GM12878 (cell line): ENCODE results near the gene CCDC136. TPM values are rescaled to one million over a fixed set of nuclear protein-coding genes. Genes with fewer than 3 reads are reported as not detected.

Experiments
- ATAC-seq: fragments of 200-7000 bp; cut with Tn5 transposase; 3 replicates; pipeline ENCODE4 v1.9.1; 2020; ENCODE audit warnings: mild to moderate bottlenecking, moderate library complexity
- BruUV-seq: library from RNA; stranded (reverse); fragments of 400-500 nt; replicated peaks from 2 replicates; lab custom pipeline; 2021; lab: Mats Ljungman, UMichigan
- CTCF ChIA-PET: fragments of 300-600 bp; sonication (Branson Sonifier 250); formaldehyde crosslinking; extraction: SDS; loops from one replicate; lab custom pipeline; 2021; ENCODE audit warnings: inconsistent platforms; lab: Yijun Ruan, JAX
- POLR2A ChIA-PET: fragments of 350-600 bp; formaldehyde crosslinking; extraction: SDS; loops from one replicate; lab custom pipeline; 2021; ENCODE audit warnings: inconsistent platforms; lab: Charles Lee
- RAD21 ChIA-PET: fragments of 300-600 bp; sonication (Branson Sonifier 250); formaldehyde crosslinking; loops from one replicate; lab custom pipeline; 2023; ENCODE audit warnings: antibody characterized with exemption; ENCODE audit not compliant: unreplicated experiment; lab: Charles Lee
- SMC1A ChIA-PET: fragments of 300-600 bp; sonication (Branson Sonifier 250); formaldehyde crosslinking; loops from one replicate; lab custom pipeline; 2023; ENCODE audit not compliant: unreplicated experiment, uncharacterized antibody; lab: Charles Lee
- DNase-seq: peaks from one replicate; pipeline ENCODE4 v3.0.0-alpha.2; 2011; ENCODE audit warnings: low read depth, low spot score
- FAIRE-seq: peaks from 3 replicates; lab custom pipeline; 2011; peaks lifted over from hg19 to GRCh38; lab: Jason Lieb, UNC
- H2AFZ ChIP-seq: 2 replicates; pipeline ENCODE4 v1.6.0; 2011; ENCODE audit warnings: low read depth, low read length, control low read depth; ENCODE audit not compliant: control insufficient read depth
- H3K27ac ChIP-seq: 2 replicates; pipeline ENCODE4 v1.5.1; 2011; ENCODE audit warnings: control low read depth; ENCODE audit not compliant: control insufficient read depth, insufficient read depth
- H3K27me3 ChIP-seq, 2 experiments: replicated peaks in 1 of 2; 2 replicates each; pipeline versions ENCODE4 v1.6.0 to v1.6.1; 2011; ENCODE audit warnings: low read length in 1 of 2; ENCODE audit not compliant: control insufficient read depth in 2 of 2, insufficient read depth in 2 of 2
- H3K36me3 ChIP-seq, 2 experiments: 2 replicates each; pipeline ENCODE4 v1.5.1; 2011; ENCODE audit warnings: low read length in 1 of 2; ENCODE audit not compliant: control insufficient read depth in 2 of 2, insufficient read depth in 2 of 2
- H3K4me1 ChIP-seq: 2 replicates; pipeline ENCODE4 v1.6.1; 2011; ENCODE audit warnings: mild to moderate bottlenecking, low read length, moderate library complexity, mixed read lengths; ENCODE audit not compliant: control insufficient read depth, insufficient read depth
- H3K4me2 ChIP-seq: 2 replicates; pipeline ENCODE4 v1.6.0; 2011; ENCODE audit warnings: control low read depth; ENCODE audit not compliant: control insufficient read depth, insufficient read depth
- H3K4me3 ChIP-seq: fragments of 200-600 bp; sonication (generic); 2 replicates; pipeline ENCODE4 v1.5.1; 2016
- H3K79me2 ChIP-seq: 2 replicates; pipeline ENCODE4 v1.6.0; 2011; ENCODE audit warnings: low read length; ENCODE audit not compliant: control insufficient read depth, insufficient read depth
- H3K9ac ChIP-seq: 2 replicates; pipeline ENCODE4 v1.8.0; 2011; ENCODE audit warnings: low read length, control low read depth, mixed read lengths; ENCODE audit not compliant: control insufficient read depth, insufficient read depth
- H3K9me3 ChIP-seq: replicated peaks from 3 replicates; pipeline ENCODE4 v1.5.1; 2011; ENCODE audit warnings: mild to moderate bottlenecking, low read length; ENCODE audit not compliant: control insufficient read depth, insufficient read depth
- H4K20me1 ChIP-seq: 2 replicates; pipeline ENCODE4 v1.6.0; 2011; ENCODE audit not compliant: control insufficient read depth, insufficient read depth
- CBX3 ChIP-seq: fragments of 200-600 bp; sonication (generic); IDR thresholded peaks from 2 replicates; pipeline ENCODE4 v1.6.1; 2016; ENCODE audit warnings: low read depth, borderline replicate concordance
- E4F1 ChIP-seq: fragments of 450-650 bp; IDR thresholded peaks from 2 replicates; pipeline ENCODE4 v1.6.1; 2018; ENCODE audit warnings: borderline replicate concordance, mild to moderate bottlenecking; ENCODE audit not compliant: partially characterized antibody
- HDGF ChIP-seq: fragments of 450-650 bp; IDR thresholded peaks from 2 replicates; pipeline ENCODE4 v1.6.1; 2016; ENCODE audit warnings: antibody characterized with exemption
- MEF2B ChIP-seq: fragments of 450-650 bp; IDR thresholded peaks from 2 replicates; pipeline ENCODE4 v1.6.1; 2018; ENCODE audit warnings: mild to moderate bottlenecking, moderate library complexity; ENCODE audit not compliant: partially characterized antibody, poor library complexity, severe bottlenecking
- NFIC ChIP-seq: IDR thresholded peaks from 2 replicates; pipeline ENCODE4 v1.6.1; 2012; ENCODE audit warnings: low read depth, mild to moderate bottlenecking, inconsistent platforms, low read length, moderate library complexity
- NFYB ChIP-seq: IDR thresholded peaks from 2 replicates; pipeline ENCODE4 v1.6.1; 2011; ENCODE audit warnings: low read depth, mild to moderate bottlenecking, low read length, improper control_type of control experiment, moderate library complexity; ENCODE audit not compliant: insufficient read depth
- REST ChIP-seq: IDR thresholded peaks from 2 replicates; pipeline ENCODE4 v1.6.1; 2012; ENCODE audit warnings: mild to moderate bottlenecking, low read depth, low read length
- SMAD5 ChIP-seq: IDR thresholded peaks from 2 replicates; pipeline ENCODE4 v1.6.1; 2016; ENCODE audit warnings: antibody characterized with exemption, low read depth
- TCF3 ChIP-seq: IDR thresholded peaks from 2 replicates; pipeline ENCODE4 v1.6.1; 2012; ENCODE audit warnings: low read depth, mild to moderate bottlenecking, low read length, borderline replicate concordance; ENCODE audit not compliant: insufficient read depth
- USF1 ChIP-seq: IDR thresholded peaks from 2 replicates; pipeline ENCODE4 v1.6.1; 2011; ENCODE audit warnings: borderline replicate concordance, low read depth, mild to moderate bottlenecking, moderate library complexity, mixed read lengths, low read length; ENCODE audit not compliant: insufficient read depth; ENCODE audit errors: extremely low read length
- WGBS: methylation state at CpG from one replicate; pipeline ENCODE4 v1.1.6; 2016; ENCODE audit warnings: low lambda C conversion rate; ENCODE audit not compliant: insufficient replicate concordance, insufficient coverage; ENCODE audit errors: missing lambda C conversion rate; 5-methylcytosine and 5-hydroxymethylcytosine counted together
- in situ Hi-C: fragments of 300-500 bp; cut with MboI; formaldehyde crosslinking; loops from 9 replicates; pipeline ENCODE4 v1.14.3; 2018; ENCODE audit warnings: mixed read lengths
- intact Hi-C: fragments of 100-400 bp; cut with micrococcal nuclease; formaldehyde crosslinking; loops from one replicate; pipeline ENCODE4 v1.14.2; 2022; ENCODE audit not compliant: unreplicated experiment
- polyA plus RNA-seq, 11 experiments: library from polyadenylated mRNA; depleted of rRNA in 4 of 11; unstranded in 6 of 11; stranded (reverse) in 5 of 11; fragments of >200 nt; fragmentation: Nextera tagmentation in 4 of 11; fragmentation: Illumina TruSeq in 1 of 11; extraction: Ambion mirVana in 4 of 11; extraction: Trizol in 1 of 11; gene quantifications; 1 replicate in 1 of 11; 2 replicates in 10 of 11; pipeline versions ENCODE4 v1.2.1 to v1.2.3, GENCODE V29; 2011 to 2016; ENCODE audit warnings: inconsistent platforms in 2 of 11, missing spikeins in 2 of 11, low read depth in 1 of 11
- total RNA-seq, 4 experiments: library from RNA; depleted of rRNA in 3 of 4; stranded (reverse); fragments of >200 nt in 3 of 4; fragmentation: Illumina TruSeq in 1 of 4; extraction: Trizol in 1 of 4; gene quantifications; 2 replicates each; pipeline versions ENCODE4 v1.2.1 to v1.2.3, GENCODE V29; 2013 to 2021
- TF ChIP-seq, protein P1 (sequence below): fragments of 450-650 bp; IDR thresholded peaks from 2 replicates; pipeline ENCODE4 v1.6.1; 2017; ENCODE audit warnings: mild to moderate bottlenecking, moderate library complexity

The CCDC136 gene
- total and polyA plus RNA-seq, 10 of the 15 experiments (the other 5 are each of a cell fraction or from before 2014, with no cell fraction given): 0.32 to 4.8 (median 1.5) TPM

- no peak within 1 kb of the TSS for H2AFZ ChIP-seq
- peaks cover 0 to 6% of the 10 kb centered on the region in 2 experiments; a peak in 2 of 4 replicates for H3K36me3 ChIP-seq
- no peak within 1 kb of the TSS for H3K27ac ChIP-seq
- H3K4me2 ChIP-seq: no peak within 1 kb of the TSS
- SMC1A ChIA-PET: no interaction called here
- FAIRE-seq (no peak), ATAC-seq (no peak), DNase-seq (no peak)
- no peaks in the 10 kb centered on the region for H4K20me1 ChIP-seq
- RAD21 ChIA-PET: no interaction called here
- intact Hi-C loops (no loop called here), in situ Hi-C loops (no loop called here)
- no peaks in the 10 kb centered on the region for H3K27me3 ChIP-seq
- H3K4me1 ChIP-seq: no peaks in the 10 kb centered on the region
- WGBS: 100% methylated on average over 3 of the region's 4 CpGs
- POLR2A ChIA-PET: no interaction called here
- no peaks in the 10 kb centered on the region; the same call in 2 of the 3 replicates for H3K9me3 ChIP-seq
- no peak within 1 kb of the TSS for H3K4me3 ChIP-seq
- no peaks in the 10 kb centered on the region for H3K79me2 ChIP-seq
- H3K9ac ChIP-seq: no peak within 1 kb of the TSS
- CTCF ChIA-PET: no interaction called here
- no TSS peak for BruUV-seq
- TF ChIP-seq NFIC: no peak
- TF ChIP-seq HDGF: no peak
- no peak for TF ChIP-seq SMAD5
- no peak for TF ChIP-seq E4F1
- TF ChIP-seq NFYB: no peak
- no peak for TF ChIP-seq USF1
- TF ChIP-seq, protein P1, sequence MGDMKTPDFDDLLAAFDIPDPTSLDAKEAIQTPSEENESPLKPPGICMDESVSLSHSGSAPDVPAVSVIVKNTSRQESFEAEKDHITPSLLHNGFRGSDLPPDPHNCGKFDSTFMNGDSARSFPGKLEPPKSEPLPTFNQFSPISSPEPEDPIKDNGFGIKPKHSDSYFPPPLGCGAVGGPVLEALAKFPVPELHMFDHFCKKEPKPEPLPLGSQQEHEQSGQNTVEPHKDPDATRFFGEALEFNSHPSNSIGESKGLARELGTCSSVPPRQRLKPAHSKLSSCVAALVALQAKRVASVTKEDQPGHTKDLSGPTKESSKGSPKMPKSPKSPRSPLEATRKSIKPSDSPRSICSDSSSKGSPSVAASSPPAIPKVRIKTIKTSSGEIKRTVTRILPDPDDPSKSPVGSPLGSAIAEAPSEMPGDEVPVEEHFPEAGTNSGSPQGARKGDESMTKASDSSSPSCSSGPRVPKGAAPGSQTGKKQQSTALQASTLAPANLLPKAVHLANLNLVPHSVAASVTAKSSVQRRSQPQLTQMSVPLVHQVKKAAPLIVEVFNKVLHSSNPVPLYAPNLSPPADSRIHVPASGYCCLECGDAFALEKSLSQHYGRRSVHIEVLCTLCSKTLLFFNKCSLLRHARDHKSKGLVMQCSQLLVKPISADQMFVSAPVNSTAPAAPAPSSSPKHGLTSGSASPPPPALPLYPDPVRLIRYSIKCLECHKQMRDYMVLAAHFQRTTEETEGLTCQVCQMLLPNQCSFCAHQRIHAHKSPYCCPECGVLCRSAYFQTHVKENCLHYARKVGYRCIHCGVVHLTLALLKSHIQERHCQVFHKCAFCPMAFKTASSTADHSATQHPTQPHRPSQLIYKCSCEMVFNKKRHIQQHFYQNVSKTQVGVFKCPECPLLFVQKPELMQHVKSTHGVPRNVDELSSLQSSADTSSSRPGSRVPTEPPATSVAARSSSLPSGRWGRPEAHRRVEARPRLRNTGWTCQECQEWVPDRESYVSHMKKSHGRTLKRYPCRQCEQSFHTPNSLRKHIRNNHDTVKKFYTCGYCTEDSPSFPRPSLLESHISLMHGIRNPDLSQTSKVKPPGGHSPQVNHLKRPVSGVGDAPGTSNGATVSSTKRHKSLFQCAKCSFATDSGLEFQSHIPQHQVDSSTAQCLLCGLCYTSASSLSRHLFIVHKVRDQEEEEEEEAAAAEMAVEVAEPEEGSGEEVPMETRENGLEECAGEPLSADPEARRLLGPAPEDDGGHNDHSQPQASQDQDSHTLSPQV: no peak
- no peak for TF ChIP-seq TCF3
- no peak for TF ChIP-seq MEF2B
- TF ChIP-seq REST: no peak
- TF ChIP-seq CBX3: no peak
Measured at GRCh38 chr7:128775744-128776474, 15.9 kb upstream of the CCDC136 start, which contains the start of gene OPN1SW. TSS of gene OPN1SW (minus strand) at chr7:128775794. CDS start at chr7:128775781, 13 bp downstream.
